IPS-NIHi11 (cell line): Measurements from ENCODE around the gene SYNJ2.
"Not testable (repeated sequence)": the region's sequence is repeated elsewhere in the genome, so short reads cannot be mapped to it uniquely, and the experiment has no call there.

Experiments
- DNase-seq: peaks from one replicate; pipeline ENCODE4 v3.0.0; 2012; ENCODE audit warnings: mixed read lengths, low spot score

SYNJ2 gene

GRCh38 chr6:157956171-157956730, 25.4 kb upstream of the SYNJ2 start:
- DNase-seq: no peak

- no peak for DNase-seq
Measured at GRCh38 chr6:157959451-157960227, 22.0 kb upstream of the SYNJ2 start.

- DNase-seq: no peak
Measured at GRCh38 chr6:157961153-157961831, 20.4 kb upstream of the SYNJ2 start.

GRCh38 chr6:157961832-157962575, 19.7 kb upstream of the SYNJ2 start:
- no peak for DNase-seq

- no peak for DNase-seq
Measured at GRCh38 chr6:157962601-157963302, 18.9 kb upstream of the SYNJ2 start.

- no peak for DNase-seq
Measured at GRCh38 chr6:157964100-157964499, 17.6 kb upstream of the SYNJ2 start.

- DNase-seq: no peak
Measured at GRCh38 chr6:157965387-157965786, 16.3 kb upstream of the SYNJ2 start.

GRCh38 chr6:157966589-157966977, 15.1 kb upstream of the SYNJ2 start:
- DNase-seq: no peak

GRCh38 chr6:157967020-157967419, 14.6 kb upstream of the SYNJ2 start:
- no peak for DNase-seq

- DNase-seq: no peak
Measured at GRCh38 chr6:157967486-157967885, 14.2 kb upstream of the SYNJ2 start.

- not testable (repeated sequence) for DNase-seq
Measured at GRCh38 chr6:157972177-157972576, 9.5 kb upstream of the SYNJ2 start.

GRCh38 chr6:157974341-157974894, 7.2 kb upstream of the SYNJ2 start:
- no peak for DNase-seq

GRCh38 chr6:157974967-157975366, 6.7 kb upstream of the SYNJ2 start:
- no peak for DNase-seq

GRCh38 chr6:157975456-157975855, 6.2 kb upstream of the SYNJ2 start:
- no peak for DNase-seq

GRCh38 chr6:157976345-157977175, 5.1 kb upstream of the SYNJ2 start:
- no peak for DNase-seq

- no peak for DNase-seq
Measured at GRCh38 chr6:157977176-157977804, 4.4 kb upstream of the SYNJ2 start.

- DNase-seq: no peak
Measured at GRCh38 chr6:157978021-157978783, 3.5 kb upstream of the SYNJ2 start.

- no peak for DNase-seq
Measured at GRCh38 chr6:157980288-157981131, 1.2 kb upstream of the SYNJ2 start.

GRCh38 chr6:157981132-157981394, 600 bp upstream of the SYNJ2 start:
- peak; percentile 34 for DNase-seq
